GM18951 (cell line): ENCODE results near the gene SMDT1.

Experiments used
- POLR2A ChIP-seq: IDR thresholded peaks from 4 replicates; pipeline ENCODE4 v1.6.1; 2011; ENCODE audit warnings: mild to moderate bottlenecking; ENCODE audit not compliant: insufficient read length, insufficient read depth; ENCODE audit errors: extremely low read depth
- in situ Hi-C: fragments of 300-500 bp; cut with MboI; formaldehyde crosslinking; loops from one replicate; pipeline ENCODE4 v1.12.0; 2022; ENCODE audit warnings: low sequenced_read_pairs, mixed read lengths, inconsistent platforms; ENCODE audit not compliant: unreplicated experiment

SMDT1 gene, protein sequence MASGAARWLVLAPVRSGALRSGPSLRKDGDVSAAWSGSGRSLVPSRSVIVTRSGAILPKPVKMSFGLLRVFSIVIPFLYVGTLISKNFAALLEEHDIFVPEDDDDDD

GRCh38 chr22:42079319-42080251 lies at the start of gene SMDT1:
TSS of gene SMDT1 (plus strand) at chr22:42079700. CDS start at chr22:42079769, 69 bp downstream.
- in situ Hi-C loops = loop anchor here (25.0 kb wide), 1 partner anchor 117 kb away; the partner anchor contains the start of genes SEPTIN3 and SMIM45
- peak; percentile 87 for TF ChIP-seq POLR2A

DNA sequence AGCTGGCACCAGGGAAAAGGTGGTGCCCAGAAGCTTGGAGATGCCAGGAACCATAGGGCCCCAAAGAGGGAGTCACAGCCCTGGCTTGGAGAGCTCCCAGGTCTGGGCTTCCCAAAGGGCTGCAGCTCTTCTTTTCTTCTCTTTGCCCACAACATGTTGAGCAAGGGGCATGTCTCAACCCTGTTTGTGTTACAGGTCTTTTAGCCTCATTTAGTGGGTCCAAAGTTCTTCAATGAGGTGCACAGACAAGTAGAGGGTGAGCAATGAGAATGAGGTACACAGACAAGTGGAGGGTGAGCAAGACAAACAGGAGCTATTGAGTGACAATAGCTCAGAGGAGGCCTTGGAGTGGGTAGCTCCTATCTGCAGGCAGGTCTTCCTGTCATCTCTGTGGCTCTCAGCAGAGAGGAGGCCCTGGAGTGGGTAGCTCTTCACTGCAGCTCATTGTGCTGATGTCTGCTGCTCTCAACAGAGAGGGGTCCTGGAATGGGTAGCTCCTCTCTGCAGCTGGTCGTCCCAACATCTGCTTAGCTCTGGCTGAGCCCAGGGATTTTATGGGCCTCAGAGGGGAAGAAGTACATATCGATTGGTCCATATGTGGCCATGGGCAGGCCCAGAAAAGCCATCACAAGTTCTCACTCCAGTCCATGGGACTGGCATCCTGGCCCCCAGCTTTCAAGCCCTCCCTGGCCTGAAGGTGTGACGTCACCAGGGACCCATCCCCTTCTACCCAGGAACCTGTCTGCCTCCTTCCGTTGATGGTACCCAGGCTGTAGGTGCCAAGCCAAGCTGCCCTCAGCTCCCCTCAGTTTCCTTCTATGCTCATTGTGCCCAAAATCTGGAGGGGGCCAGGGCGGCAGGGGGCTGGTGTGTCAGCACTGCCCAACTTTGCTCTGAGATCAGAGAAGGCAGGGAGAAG lies 46.0 kb upstream of the SMDT1 start:
- no peak for TF ChIP-seq POLR2A
- in situ Hi-C loops = no loop called here

DNA sequence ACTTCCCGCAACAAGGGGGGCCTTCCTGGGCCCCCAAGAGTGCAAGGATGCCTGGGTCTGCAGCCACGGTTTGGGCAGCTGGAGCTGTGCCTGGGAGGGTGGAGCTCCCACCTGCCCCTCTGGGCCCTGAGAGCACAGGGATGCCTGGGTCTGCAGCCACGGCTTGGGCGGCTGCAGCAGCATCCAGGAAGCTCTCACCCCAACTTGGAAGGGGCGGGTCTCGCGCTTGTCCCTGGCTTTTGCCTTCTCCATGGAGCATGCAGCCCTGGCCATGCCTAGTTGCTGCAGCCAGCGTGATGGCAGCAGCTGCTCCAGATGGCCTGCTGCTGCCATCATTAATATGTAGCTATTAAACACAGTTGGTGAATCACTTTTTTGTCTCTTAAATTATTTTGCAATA lies 44.2 kb upstream of the SMDT1 start:
- no peak for TF ChIP-seq POLR2A
- in situ Hi-C loops = no loop called here

GRCh38 chr22:42039271-42039670 lies 40.2 kb upstream of the SMDT1 start:
- in situ Hi-C loops = no loop called here
- TF ChIP-seq POLR2A = no peak

GRCh38 chr22:42041784-42042183 lies 37.7 kb upstream of the SMDT1 start:
- in situ Hi-C loops = no loop called here
- no peak for TF ChIP-seq POLR2A

DNA sequence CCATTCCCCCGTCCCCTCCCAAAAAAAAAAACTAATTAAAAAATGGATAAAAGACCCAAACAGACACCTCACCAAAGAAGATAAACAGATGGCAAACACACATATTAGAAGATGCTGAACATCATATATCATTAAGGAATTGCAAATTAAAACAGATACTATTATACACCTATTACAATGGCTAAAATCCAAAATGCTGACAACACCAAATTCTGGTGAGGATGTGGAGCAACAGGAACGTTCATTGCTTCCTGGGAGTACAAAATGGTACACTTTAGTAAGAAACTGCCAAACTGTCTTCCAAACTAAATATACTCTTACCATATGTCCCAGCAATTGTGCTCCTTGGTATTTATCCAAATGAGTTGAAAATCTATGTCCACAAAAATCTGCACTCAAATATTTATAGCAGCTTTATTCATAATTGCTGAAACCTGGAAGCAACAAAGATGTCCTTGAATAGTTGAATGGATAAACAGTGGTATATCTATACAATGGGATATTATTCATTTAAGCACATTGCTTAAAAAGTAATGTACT lies 28.8 kb upstream of the SMDT1 start:
- TF ChIP-seq POLR2A = no peak

GRCh38 chr22:42052765-42053164 lies 26.7 kb upstream of the SMDT1 start:
- no peak for TF ChIP-seq POLR2A
- in situ Hi-C loops = no loop called here

More for the DNA sequence above, 28.8 kb upstream of the SMDT1 start:
- in situ Hi-C loops = no loop called here

DNA sequence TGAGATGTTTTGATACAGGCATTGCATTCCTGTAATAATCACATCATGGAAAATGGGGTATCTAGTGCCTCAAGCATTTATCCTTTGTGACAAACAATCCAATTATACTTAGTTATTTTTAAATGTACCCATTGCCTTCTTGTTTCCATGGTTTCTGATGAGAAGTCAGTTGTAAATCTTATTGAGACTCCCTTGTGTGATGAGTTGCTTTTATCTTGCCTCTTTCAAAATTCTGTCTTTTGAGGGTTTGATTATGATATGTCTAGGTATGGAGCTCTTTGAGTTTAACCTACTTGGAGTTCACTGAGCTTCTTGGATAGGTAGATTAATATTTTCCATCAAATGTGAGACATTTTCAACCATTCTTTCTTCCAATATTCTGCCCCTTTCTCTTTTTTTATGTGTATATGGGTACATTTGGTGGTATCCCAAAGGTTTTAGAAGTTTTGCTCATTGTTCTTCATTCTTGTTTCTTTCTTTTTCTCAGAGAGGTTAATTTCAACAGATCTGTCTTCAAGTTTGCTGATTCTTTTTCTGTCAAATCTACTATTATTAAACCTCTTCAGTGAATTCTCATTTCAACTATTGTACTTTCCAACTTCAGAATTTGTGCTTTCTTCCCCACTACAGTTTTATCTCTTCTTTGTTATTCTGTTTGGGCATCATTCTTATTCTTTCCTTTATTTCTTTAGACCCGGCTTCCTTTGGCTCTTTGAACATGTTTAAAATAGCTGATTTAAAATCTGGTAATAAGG lies 22.6 kb upstream of the SMDT1 start:
- no peak for TF ChIP-seq POLR2A
- in situ Hi-C loops = no loop called here

- in situ Hi-C loops = no loop called here
These were observed 19.0 kb upstream of the SMDT1 start for GRCh38 chr22:42060489-42060888.

GRCh38 chr22:42061041-42061440 lies 18.5 kb upstream of the SMDT1 start:
- in situ Hi-C loops = no loop called here
- no peak for TF ChIP-seq POLR2A

More at GRCh38 chr22:42060489-42060888, 19.0 kb upstream of the SMDT1 start:
- no peak for TF ChIP-seq POLR2A

GRCh38 chr22:42062506-42063170 lies 16.9 kb upstream of the SMDT1 start:
- no peak for TF ChIP-seq POLR2A
- in situ Hi-C loops = no loop called here

DNA sequence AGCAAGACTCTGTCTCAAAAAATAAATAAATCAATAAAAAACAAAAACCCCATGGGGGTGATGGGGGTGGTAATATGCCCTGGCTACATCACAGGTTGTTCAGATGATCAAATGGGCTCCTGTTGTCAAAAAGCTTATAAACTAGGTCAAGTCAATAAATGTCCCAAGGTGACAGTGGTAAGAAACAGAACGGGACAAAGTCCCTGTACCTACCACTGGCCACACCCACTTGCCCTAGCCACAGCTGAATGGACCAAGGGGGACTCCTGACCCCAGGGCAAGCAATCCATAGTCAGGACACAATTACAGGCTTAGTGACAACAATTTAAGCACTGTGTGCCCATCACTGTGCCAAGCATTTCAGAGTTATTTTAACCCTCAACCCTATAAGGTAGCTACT lies 14.9 kb upstream of the SMDT1 start:
- in situ Hi-C loops = no loop called here
- no peak for TF ChIP-seq POLR2A
